HG02623 (cell line): ENCODE measurements around the gene MST1.
A peak's percentile ranks its signal among the peaks of the same experiment; 100 is the strongest.

Experiments
- ATAC-seq: cut with Tn5 transposase; IDR thresholded peaks from one replicate; pipeline ENCODE4 v1.9.1; 2021; ENCODE audit warnings: moderate library complexity; ENCODE audit not compliant: unreplicated experiment

Gene MST1

DNA sequence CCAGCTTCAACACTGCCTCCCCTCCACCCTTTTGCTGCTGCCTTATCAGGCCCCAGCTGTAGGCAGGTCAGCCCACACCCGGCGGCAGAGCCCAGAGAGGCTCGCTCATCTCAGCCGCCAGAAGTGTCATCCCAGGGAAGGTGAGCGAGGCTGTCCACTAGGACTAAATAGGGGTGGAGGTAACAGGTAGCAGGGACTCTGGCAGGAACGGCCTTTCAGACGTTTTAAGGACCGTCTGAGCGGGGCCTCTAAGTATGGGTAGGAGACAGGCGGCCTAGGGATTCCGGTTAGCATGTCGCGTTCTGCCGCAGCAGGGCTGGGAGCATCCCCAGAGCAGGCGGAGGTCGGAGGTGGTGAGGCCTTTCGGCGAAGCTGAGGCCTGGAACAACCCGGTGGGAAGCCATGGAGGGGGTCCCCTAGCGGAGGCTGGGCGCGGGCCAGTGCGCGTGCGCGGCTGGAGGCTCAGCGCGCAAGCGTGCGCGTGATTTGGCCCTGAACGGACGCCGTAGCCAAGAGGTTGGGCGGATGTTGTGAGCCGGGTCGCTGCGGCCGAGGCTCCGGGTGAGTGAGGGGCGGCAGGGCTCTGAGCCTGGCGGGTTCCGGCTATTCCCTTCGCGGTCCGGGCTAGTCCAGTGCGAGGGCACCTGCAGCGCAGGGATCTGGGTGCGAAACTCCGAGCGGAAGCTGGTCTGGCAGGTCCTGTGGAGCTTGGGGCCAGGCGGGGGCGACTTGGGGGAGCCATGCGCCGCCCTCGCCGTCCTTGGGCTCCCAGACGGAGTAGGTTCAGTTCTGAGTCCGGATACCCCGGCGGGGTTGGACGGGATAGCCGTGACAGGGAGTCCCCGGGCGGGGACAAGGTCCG, at the start of gene MST1, which contains the start of gene RNF123:
Gene MST1, minus strand, starts transcription at position 429 of the 862 bp plus-strand sequence. CDS start 783 bp downstream, outside the sequence.
Gene RNF123, plus strand, starts transcription at position 512 of the 862 bp plus-strand sequence. CDS start 1,609 bp downstream, outside the sequence.
- ATAC-seq = peak; percentile 38

DNA sequence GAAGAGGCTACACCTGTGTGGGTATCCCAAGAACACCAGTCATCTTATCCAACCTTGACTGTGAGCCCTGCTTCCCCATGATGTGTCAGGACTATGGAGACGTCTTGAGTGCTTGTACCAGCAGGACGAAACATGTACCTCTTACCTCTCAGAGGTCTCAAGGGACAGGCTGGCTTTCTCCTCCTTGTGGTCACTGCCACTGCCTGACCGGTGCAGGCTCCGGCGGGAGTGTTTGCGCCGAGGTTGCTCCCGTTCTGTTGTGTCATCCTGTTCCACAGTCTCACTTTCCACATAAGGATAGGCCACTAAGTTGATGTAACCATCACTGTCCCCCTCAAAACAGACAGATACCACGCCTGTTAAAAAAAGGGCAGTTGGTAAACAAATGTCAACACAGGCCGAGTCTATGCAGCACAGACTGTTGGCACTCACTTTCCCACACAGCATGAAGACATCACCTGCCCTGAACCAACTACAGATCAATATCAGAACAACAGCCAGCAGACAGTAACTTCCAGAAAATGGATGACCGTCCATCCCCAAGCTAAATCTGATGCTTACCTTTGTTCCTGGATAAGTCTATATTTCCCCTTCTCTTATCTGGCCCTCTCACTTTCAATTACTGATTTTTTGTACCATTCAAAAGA, 48.9 kb upstream of the MST1 start:
- ATAC-seq = no peak

DNA sequence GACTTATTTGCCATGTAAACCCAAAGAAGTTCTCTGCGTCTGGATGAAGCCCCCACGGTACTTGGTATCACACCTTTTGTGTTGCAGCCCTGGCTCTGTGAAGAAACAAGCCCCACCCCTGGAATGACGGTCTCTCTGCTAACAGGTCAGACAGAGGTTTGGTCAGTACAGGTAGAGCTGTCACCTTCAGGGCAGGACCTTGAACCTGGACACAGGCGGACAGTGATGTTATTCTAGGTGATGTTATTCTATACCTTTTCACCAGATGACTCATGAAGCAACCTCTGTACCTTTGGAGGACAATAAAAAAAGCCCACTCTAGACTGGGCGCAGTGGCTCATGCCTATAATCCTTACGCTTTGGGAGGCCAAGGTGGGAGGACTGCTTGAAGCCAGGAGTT, 45.5 kb upstream of the MST1 start:
- no peak for ATAC-seq

GRCh38 chr3:49733551-49733950, 44.3 kb upstream of the MST1 start:
- ATAC-seq = no peak

DNA sequence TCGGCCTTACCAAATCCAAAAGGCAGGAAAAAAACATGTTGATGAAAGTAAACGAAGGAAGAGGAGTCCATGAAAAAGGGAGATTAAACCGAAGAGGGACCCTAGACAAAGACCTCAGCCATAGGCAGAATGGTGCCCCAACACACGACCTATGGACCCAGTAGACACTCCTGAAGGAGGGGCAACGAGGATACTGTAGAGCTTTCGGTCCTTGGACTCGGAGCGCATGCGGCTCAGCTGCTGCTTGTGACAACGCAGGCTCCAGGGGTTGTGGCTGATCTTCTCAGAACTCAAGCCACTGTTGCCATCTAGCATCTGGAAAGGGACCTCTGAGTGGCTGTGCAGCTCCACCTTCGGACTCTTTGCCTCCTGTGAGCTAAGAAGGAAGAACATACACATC, 43.3 kb upstream of the MST1 start:
- ATAC-seq = no peak

DNA sequence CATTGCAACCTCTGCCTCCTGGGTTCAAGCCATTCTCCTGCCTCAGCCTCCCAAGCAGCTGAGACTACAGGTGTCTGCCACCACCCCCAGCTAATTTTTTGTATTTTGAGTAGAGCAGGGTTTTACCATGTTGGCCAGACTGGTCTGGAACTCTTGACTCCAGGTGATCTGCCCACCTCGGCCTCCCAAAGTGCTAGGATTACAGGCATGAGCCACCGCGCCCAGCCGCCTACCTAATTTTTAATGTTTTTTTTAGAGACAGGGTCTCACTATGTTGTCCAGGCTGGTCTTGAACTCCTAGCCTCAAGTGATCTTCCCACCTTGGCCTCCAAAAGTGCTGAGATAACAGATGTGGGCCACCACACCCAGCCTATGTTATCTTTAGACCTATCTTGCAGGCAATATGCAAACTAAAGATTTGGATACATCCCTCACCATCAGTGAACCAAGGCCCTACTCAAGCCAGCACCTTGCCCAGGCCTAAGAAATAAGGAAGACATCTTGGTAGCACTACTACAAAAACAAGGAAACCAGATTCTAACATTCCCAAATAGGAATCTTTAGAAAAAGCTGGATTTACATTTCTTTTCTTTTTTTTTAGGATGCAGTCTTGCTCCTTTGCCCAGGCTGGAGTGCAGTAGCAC, 40.8 kb upstream of the MST1 start:
- ATAC-seq = no peak

- ATAC-seq = no peak
Observed at GRCh38 chr3:49727924-49728361, 38.7 kb upstream of the MST1 start.

DNA sequence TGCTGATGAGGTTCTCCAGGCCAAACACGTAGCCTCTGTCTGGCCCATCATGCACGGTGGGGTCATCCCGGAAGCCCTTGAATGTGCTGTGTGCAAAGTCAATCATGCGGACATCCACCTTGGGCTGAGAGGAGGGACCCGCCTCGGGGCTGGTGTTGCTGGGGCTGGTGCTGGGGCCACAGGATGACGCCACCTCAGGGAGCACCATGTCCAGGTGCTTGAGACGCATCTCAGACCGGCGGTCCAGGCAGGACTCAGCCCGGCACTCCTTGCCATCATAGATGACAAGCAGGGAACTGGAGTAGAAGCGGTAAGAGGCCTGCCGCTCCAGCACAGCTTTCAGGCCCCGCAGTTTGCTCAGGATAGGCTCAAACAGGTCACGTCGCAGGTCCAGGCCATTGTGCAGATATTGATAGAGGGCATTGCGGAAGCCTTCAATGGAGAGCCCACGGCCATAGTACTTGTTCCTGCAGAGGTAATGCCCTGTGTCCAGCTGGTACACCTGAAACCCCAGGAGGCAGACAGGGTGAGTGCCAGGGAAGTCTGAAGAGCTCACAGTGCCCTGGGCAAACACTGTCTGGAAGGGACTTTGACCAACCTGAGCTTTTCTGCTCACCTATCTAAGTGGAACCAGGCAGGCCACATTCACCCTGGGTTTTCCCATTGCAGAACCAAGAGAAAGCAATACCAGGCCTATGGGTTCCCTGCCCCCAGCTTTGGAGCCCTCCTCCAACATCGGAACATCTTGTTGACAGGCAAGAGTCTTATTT, 38.1 kb upstream of the MST1 start:
- no peak for ATAC-seq

GRCh38 chr3:49725906-49726681, 36.8 kb upstream of the MST1 start:
- no peak for ATAC-seq

DNA sequence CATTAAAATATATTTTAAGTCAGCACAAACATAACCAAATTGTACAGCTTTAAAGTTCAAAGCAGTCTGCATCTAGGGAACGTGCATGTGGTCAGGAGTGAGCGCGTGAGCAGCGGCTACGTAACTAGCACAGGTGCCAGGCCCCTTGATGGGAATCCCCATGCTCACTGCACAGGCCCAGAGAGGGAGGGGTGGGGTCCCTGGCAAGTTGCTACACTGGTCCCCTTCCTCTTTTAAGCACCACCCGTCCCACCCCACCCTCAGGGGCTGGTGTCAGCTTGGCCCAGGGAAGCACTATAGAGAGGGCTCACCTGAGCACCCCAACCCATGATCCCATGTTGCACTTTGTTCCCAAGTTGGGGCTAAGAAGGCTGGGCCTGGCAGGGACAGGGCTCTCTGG, 35.3 kb upstream of the MST1 start:
- ATAC-seq = no peak

DNA sequence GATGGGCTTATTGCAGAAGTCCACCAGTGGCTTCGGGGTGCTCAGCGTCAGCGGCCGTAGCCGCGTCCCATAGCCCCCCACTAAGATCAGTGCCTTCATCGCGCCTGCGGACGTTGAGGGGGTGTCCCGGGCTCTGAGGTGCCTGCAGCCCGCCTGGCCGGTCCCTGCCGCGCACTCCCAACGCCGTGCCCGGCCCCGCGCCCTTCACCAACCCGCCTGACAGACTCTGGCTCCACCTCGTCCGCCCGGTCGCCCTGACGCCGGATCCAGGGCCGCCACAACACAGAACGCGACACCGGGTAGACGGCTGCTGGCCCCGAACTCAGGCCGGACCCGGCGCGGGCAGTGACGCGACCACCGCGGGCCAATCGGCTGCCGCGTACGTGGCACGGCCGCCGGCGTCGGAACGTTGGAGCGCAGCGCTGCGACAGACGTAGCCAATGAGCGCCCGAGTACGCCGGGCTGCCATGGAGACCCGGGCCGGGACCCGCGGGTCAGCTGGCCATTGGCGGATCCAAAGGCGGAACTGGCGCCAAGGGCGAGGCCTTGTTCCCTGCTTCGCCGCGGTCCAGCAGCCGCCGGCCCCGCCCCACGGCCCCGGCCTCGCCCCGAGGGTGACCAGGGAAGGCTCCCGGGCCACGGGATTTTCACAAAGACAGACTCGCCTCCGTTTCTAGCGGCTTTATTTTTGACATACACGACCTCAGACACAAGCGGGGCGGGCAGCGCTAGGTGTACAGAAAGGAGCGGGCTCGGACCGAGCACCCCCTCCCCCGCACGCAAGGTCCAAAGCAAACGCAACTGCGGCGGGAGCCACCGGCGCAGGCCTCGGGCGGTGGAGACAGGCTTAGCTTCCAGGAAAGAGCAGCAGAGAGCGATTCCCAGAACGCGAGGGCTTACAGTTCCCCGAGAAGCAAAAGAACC, 34.6 kb upstream of the MST1 start, which contains the start of gene GMPPB:
Gene GMPPB, minus strand, starts transcription at position 324 of the 924 bp plus-strand sequence. Its CDS starts 225 bp downstream, at position 99.
- peak; percentile 81 for ATAC-seq

- ATAC-seq = no peak
Observed at GRCh38 chr3:49723296-49723627, 34.0 kb upstream of the MST1 start.

DNA sequence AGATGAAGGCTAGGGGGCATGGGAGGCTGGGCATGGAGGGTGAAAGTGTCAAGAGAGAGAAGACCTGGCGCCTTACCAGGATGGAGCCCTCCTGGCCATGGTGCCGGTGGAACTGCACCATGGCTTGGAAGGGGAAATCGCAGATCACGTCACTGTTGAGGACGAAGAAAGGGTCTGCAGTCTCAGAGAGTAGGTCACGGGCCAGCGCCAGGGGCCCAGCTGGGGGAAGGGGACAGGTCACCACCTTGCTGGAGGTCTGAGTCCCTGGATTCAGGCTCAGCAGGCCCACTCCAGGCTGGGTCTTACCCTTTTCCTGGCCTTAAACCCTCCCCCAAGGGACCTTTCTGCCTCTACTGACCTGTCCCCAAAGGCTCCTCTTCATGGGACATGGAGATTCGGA, 33.6 kb upstream of the MST1 start:
- ATAC-seq = no peak

DNA sequence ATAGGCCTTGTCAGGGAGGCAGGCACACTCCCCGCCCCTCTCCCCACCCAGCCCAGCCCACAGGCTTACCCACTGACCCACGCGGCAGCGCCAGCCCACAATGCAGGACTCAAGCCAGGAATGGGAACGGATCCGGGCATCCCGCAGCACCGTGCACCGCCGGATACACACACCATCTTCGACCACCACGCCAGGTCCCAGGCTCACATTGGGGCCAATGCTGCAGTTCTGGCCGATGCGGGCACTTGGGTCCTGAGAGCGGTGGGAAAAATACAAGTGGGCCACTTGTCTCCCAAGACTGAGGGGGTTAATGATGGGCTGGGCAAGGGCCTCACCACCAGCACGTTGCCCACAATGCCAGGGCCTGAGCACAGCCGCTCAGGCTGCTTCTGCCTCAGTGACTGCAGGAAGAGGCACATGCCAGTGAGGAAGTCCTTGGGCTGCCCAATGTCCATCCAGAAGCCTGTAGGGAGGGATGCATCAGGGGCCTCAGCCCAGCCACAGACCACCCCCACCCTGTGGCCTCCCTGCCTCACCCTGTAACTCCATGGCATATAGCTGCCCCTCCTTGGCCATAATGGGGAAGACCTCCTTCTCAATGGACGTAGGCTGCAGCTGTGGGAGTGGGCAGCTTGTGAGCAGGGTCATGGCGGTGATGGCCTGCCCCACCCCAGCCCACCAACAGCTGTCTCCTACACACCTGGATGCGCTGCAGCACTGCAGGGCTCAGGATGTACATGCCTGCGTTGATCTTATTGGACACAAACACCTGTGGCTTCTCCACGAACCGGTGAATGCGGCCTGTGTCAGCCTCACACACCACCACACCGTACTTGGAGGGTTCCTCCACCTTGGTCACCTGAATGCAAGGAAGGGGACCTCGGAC, 32.9 kb upstream of the MST1 start:
- ATAC-seq = no peak

GRCh38 chr3:49721596-49721895, 32.3 kb upstream of the MST1 start:
- no peak for ATAC-seq

- ATAC-seq = no peak
Observed at GRCh38 chr3:49720855-49721595, 31.8 kb upstream of the MST1 start.

DNA sequence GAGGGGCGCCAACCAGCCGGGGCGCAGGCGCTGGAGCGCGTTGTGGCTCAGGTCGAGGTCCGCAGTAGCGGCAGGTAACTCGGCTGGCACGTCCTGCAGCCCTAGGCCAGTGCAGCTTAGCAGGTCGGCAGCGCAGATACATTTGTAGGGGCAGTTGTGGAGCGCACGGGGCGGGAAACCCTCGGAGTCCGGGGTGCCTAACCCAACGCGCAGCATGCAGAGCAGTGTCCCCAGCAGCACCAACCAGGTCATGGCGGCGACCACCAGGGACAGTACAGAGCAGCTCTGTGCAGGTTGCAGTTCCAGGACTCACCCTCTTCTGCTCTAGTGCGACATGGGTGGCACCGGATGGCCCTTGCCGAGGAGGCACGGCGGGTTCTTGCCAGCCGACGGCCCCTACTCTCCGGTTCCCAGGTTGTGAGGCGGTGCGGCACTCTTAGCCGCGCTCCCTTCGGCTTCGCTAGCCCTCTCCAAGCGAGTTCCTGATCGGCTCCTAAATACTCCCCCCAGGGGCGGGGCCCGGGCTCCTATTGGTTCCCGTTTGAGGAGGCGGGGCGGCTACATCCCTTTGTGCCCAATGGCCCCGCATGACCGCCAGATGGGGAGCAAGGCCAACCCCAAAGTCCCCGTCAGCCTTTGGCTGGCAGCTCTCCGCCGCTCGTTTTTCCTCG, 30.1 kb upstream of the MST1 start, which contains the start of gene AMIGO3:
Gene AMIGO3, minus strand, starts transcription at position 471 of the 671 bp plus-strand sequence. Its CDS starts 219 bp downstream, at position 252.
- no peak for ATAC-seq
